ENCODE results near the gene PNPT1.

DNA sequence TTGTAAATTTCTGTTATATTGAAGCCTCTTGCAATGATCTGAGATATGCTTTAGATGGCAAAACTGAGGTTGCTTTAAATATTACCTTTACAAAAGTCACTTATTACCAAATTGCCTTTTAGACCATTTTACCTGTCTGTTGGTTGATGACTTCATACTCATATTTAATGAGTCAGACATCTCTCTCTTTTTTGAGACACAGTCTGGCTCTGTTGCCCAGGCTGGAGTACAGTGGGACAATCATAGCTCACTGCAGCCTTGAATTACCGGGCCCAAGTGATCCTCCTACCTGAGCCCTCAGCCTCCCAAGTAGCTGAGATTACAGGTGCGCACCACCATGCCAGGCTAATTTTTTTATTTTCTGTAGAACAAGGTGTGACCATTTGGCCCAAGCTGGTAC lies 64.7 kb downstream of the PNPT1 start:
- TF ChIP-seq CTCF (IDR thresholded peaks at IDR 0.05): no peak
- no peak for TF ChIP-seq POLR2A (IDR thresholded peaks at IDR 0.05)
